ENCODE data around the gene CDKAL1. TPM values are rescaled to one million over a fixed set of nuclear protein-coding genes. Genes with fewer than 3 reads are reported as not detected.
"Not testable (repeated sequence)": the region's sequence is repeated elsewhere in the genome, so short reads cannot be mapped to it uniquely, and the experiment has no call there.

Gene CDKAL1
- total and polyA plus RNA-seq, 2 donors from 2014 or later, result 4.6 to 20.2 TPM

DNA sequence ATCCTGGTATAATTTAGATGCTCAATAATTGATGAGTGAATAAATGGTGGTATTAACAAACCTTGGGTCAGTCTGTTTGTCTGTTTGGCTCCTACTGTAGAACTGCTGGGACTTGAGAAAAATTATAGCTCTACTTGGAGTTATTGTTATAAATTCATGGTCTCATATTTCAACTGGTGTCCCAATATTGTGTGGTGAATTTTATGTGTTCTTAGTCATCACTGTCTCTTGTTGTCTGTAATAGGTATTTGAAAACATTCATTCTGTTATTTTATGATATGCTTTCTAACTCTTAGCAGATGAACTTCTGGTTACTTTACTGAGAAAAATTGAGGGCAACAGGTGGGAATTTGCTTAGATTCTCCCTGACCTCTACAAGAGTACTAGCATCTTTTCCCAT lies 221.4 kb downstream of the CDKAL1 start:
- H3K27me3 ChIP-seq (ENCODE audit: control insufficient read depth, insufficient read depth, low read length), result no peaks in the 10 kb centered on the region
- no peak overlapping the region for H3K27ac ChIP-seq (ENCODE audit: low read depth in 2 of 2, low read length in 2 of 2)
- H3K9me3 ChIP-seq (ENCODE audit: control insufficient read depth in 2 of 3, insufficient read depth in 1 of 3, low read length in 3 of 3), result no peaks in the 10 kb centered on the region
- no peaks in the 10 kb centered on the region for H3K4me1 ChIP-seq (ENCODE audit: control insufficient read depth in 2 of 3, insufficient read depth in 2 of 3, low read depth in 1 of 3, low read length in 3 of 3)
- no peak overlapping the region for H3K9ac ChIP-seq (ENCODE audit: low read length in 3 of 3)
- intact Hi-C loops (cut with DNase I), result no loop called here
- DNase-seq (no peak), FAIRE-seq (no peak)
- TF ChIP-seq CTCF (IDR thresholded peaks at IDR 0.05; ENCODE audit: borderline replicate concordance, extremely low read depth, insufficient read depth), result no peak
- H3K36me3 ChIP-seq (ENCODE audit: control insufficient read depth in 2 of 3, insufficient read depth in 3 of 3, low read length in 3 of 3), result no peaks in the 10 kb centered on the region
- H3K4me3 ChIP-seq (ENCODE audit: low read length in 3 of 3), result no peak overlapping the region

DNA sequence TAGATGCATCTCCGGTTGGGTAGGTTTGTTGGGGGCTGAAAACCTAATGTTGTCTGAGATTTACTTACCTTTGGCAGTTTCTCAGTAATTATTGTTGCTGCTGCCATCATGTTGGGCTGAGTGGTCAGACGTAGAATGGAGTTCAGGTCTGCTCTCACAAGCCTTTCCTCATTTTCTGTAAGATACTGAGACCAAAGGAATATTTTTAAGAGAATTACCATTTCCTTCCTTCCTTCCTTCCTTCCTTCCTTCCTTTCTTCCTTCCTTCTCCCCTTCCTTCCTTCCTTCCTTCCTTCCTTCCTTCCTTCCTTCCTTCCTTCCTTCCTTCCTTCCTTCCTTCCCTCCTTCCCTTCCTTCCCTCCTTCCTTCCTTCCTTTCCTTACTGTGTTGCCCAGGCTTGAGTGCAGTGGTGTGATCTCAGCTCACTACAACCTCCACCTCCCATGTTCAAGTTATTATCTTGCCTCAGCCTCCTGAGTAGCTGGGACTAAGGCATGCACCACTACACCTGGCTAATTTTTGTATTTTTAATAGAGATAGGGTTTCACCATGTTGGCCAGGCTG lies 222.4 kb downstream of the CDKAL1 start:
- FAIRE-seq; H3K4me3 ChIP-seq (ENCODE audit: low read length in 3 of 3); H3K4me1 ChIP-seq (ENCODE audit: control insufficient read depth in 2 of 3, insufficient read depth in 2 of 3, low read depth in 1 of 3, low read length in 3 of 3); H3K9ac ChIP-seq (ENCODE audit: low read length in 3 of 3); H3K36me3 ChIP-seq (ENCODE audit: control insufficient read depth in 2 of 3, insufficient read depth in 3 of 3, low read length in 3 of 3); DNase-seq; H3K27ac ChIP-seq (ENCODE audit: low read depth in 2 of 2, low read length in 2 of 2); H3K27me3 ChIP-seq (ENCODE audit: control insufficient read depth, insufficient read depth, low read length); intact Hi-C loops (cut with DNase I); H3K9me3 ChIP-seq (ENCODE audit: control insufficient read depth in 2 of 3, insufficient read depth in 1 of 3, low read length in 3 of 3): not testable (repeated sequence)

DNA sequence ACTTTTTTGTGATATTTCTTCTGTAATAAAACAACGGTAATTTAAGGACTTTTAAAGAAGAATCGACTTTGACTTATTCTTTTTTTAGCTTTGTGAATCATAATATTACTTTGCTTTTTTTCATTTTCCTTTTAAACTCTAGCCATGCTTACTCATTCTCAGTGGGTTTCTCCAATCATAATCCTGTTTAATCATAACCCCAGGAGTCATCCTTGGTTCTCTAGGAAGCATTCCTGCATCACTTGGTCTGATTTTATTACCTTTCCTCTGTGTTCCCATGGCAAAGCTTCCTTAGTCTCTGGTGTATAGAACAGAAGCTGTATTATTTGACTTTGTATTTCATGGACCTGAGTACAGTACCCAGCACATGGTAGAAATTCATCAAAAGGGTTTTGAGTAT lies 223.5 kb downstream of the CDKAL1 start:
- TF ChIP-seq CTCF (IDR thresholded peaks at IDR 0.05; ENCODE audit: borderline replicate concordance, extremely low read depth, insufficient read depth), result no peak
- intact Hi-C loops (cut with DNase I), result no loop called here

DNA sequence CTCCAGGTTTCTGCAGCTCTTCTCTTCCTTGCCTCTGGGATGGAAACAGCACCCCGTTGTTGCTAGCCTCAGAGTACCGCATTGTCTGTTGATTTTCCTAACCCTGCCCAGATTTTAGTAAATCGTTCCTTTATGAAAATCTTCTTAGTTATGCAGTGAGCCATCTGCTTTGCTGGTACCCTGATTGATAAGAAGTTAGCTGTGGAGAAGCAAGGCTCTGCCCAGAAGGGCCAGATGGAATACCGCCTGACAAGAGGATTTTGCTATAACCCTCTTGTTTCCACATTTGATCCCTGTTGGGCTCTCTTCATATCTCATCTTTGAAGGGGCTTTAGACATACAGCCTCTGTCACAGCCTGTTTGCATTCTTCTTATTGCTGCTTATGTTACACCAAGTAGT lies 229.0 kb downstream of the CDKAL1 start:
- H3K9me3 ChIP-seq (ENCODE audit: control insufficient read depth in 2 of 3, insufficient read depth in 1 of 3, low read length in 3 of 3), result no peaks in the 10 kb centered on the region
- intact Hi-C loops (cut with DNase I), result no loop called here
- no peaks in the 10 kb centered on the region for H3K4me1 ChIP-seq (ENCODE audit: control insufficient read depth in 2 of 3, insufficient read depth in 2 of 3, low read depth in 1 of 3, low read length in 3 of 3)
- no peaks in the 10 kb centered on the region for H3K27me3 ChIP-seq (ENCODE audit: control insufficient read depth, insufficient read depth, low read length)
- no peak overlapping the region for H3K27ac ChIP-seq (ENCODE audit: low read depth in 2 of 2, low read length in 2 of 2)
- peaks cover 0 to 3% (median 0%) of the 10 kb centered on the region in 3 donors for H3K36me3 ChIP-seq (ENCODE audit: control insufficient read depth in 2 of 3, insufficient read depth in 3 of 3, low read length in 3 of 3)
- no peak overlapping the region for H3K4me3 ChIP-seq (ENCODE audit: low read length in 3 of 3)
- H3K9ac ChIP-seq (ENCODE audit: low read length in 3 of 3), result no peak overlapping the region
- TF ChIP-seq CTCF (IDR thresholded peaks at IDR 0.05; ENCODE audit: borderline replicate concordance, extremely low read depth, insufficient read depth), result no peak
- DNase-seq (no peak), FAIRE-seq (no peak)

More for the DNA sequence above, 223.5 kb downstream of the CDKAL1 start:
- Histone ChIP-seq H3K36me3 (ENCODE audit: control insufficient read depth in 2 of 3, insufficient read depth in 3 of 3, low read length in 3 of 3) (no peaks in the 10 kb centered on the region), H3K27ac (ENCODE audit: low read depth in 2 of 2, low read length in 2 of 2) (no peak overlapping the region), H3K9ac (ENCODE audit: low read length in 3 of 3) (no peak overlapping the region), H3K4me3 (ENCODE audit: low read length in 3 of 3) (no peak overlapping the region), H3K27me3 (ENCODE audit: control insufficient read depth, insufficient read depth, low read length) (no peaks in the 10 kb centered on the region), H3K4me1 (ENCODE audit: control insufficient read depth in 2 of 3, insufficient read depth in 2 of 3, low read depth in 1 of 3, low read length in 3 of 3) (no peaks in the 10 kb centered on the region), H3K9me3 (ENCODE audit: control insufficient read depth in 2 of 3, insufficient read depth in 1 of 3, low read length in 3 of 3) (no peaks in the 10 kb centered on the region)
- DNase-seq (no peak), FAIRE-seq (no peak)

Data from kidney (tissue), 14 donors.